K562 (cell line): ENCODE measurements around the gene LAPTM5. TPM values are rescaled to one million over a fixed set of nuclear protein-coding genes. Genes with fewer than 3 reads are reported as not detected.
A peak's percentile ranks its signal among the peaks of the same experiment; 100 is the strongest.

Source experiments
- ATF7 ChIP-seq: fragments of 450-650 bp; IDR thresholded peaks from 2 replicates; pipeline ENCODE4 v1.7.1; 2014; ENCODE audit warnings: mild to moderate bottlenecking, moderate library complexity
- DMBX1 ChIP-seq: fragments of 250-450 bp; sonication (Bioruptor Pico); IDR thresholded peaks from 2 replicates; pipeline ENCODE4 v1.8.0; 2022; ENCODE audit warnings: inconsistent platforms, mild to moderate bottlenecking, moderate library complexity, borderline replicate concordance
- ESRRB ChIP-seq: fragments of 250-450 bp; sonication (Bioruptor Pico); IDR thresholded peaks from 2 replicates; pipeline ENCODE4 v1.5.0; 2020; ENCODE audit warnings: mild to moderate bottlenecking, moderate library complexity, borderline replicate concordance
- HNRNPL ChIP-seq: fragments of 200-400 bp; formaldehyde crosslinking; IDR thresholded peaks from 2 replicates; pipeline ENCODE4 v1.6.1; 2017; ENCODE audit warnings: low read depth, mild to moderate bottlenecking, low read length
- HSF4 ChIP-seq: fragments of 250-450 bp; sonication (Bioruptor Pico); IDR thresholded peaks from 2 replicates; pipeline ENCODE4 v2.1.2; 2022; ENCODE audit warnings: mild to moderate bottlenecking, moderate library complexity, borderline replicate concordance
- KLF10 ChIP-seq: fragments of 250-450 bp; sonication (Bioruptor Pico); IDR thresholded peaks from 2 replicates; pipeline ENCODE4 v1.6.1; 2021; ENCODE audit warnings: matching md5 sums
- NFRKB ChIP-seq: fragments of 450-650 bp; IDR thresholded peaks from 2 replicates; pipeline ENCODE4 v1.6.1; 2016; ENCODE audit warnings: low read depth
- TCF7L2 ChIP-seq: fragments of 150-350 bp; IDR thresholded peaks from 2 replicates; pipeline ENCODE4 v1.6.1; 2016; ENCODE audit warnings: low read depth, mild to moderate bottlenecking, low read length, moderate library complexity
- U2AF2 ChIP-seq: fragments of 200-400 bp; formaldehyde crosslinking; optimal IDR thresholded peaks from 2 replicates; pipeline ENCODE3; 2017; ENCODE audit warnings: low read depth, mild to moderate bottlenecking, low read length
- YY1 ChIP-seq, 3 experiments: IDR thresholded peaks; 2 replicates each; pipeline ENCODE4 v1.6.1; 2011; ENCODE audit warnings: low read length in 2 of 3, mild to moderate bottlenecking in 2 of 3, moderate library complexity in 2 of 3, borderline replicate concordance in 1 of 3, control low read depth in 1 of 3, low read depth in 1 of 3; ENCODE audit not compliant: insufficient read depth in 3 of 3, insufficient replicate concordance in 2 of 3, control insufficient read depth in 1 of 3, insufficient read length in 1 of 3; ENCODE audit errors: extremely low read depth in 1 of 3
- ZFP36 ChIP-seq: fragments of 150-350 bp; IDR thresholded peaks from 2 replicates; pipeline ENCODE4 v1.6.1; 2018; ENCODE audit warnings: low read length, low read depth; ENCODE audit not compliant: partially characterized antibody
- ZNF224 ChIP-seq: sonication (generic); formaldehyde crosslinking; IDR thresholded peaks from 2 replicates; pipeline ENCODE4 v1.8.0; 2022; ENCODE audit warnings: mild to moderate bottlenecking, missing genetic modification reagents
- ZNF384 ChIP-seq: IDR thresholded peaks from 2 replicates; pipeline ENCODE4 v1.6.1; 2012; ENCODE audit warnings: low read depth, low read length, improper control_type of control experiment
- ZNF436 ChIP-seq: fragments of 250-450, 450-650 bp; sonication (Bioruptor Pico); formaldehyde crosslinking; IDR thresholded peaks from 2 replicates; pipeline ENCODE4 v1.7.0; 2020; ENCODE audit warnings: mild to moderate bottlenecking
- polyA plus RNA-seq, 8 experiments: library from polyadenylated mRNA; depleted of rRNA in 4 of 8; stranded (reverse) in 5 of 8; unstranded in 3 of 8; fragments of >200 nt; fragmentation: Nextera tagmentation in 2 of 8; fragmentation: Illumina TruSeq in 1 of 8; extraction: Ambion mirVana in 2 of 8; extraction: Trizol in 1 of 8; gene quantifications; 2 replicates each; pipeline versions ENCODE4 v1.2.1 to v1.2.3, GENCODE V29; 2011 to 2014; ENCODE audit warnings: inconsistent platforms in 1 of 8, missing spikeins in 1 of 8
- total RNA-seq, 7 experiments: library from RNA; depleted of rRNA in 6 of 7; stranded (reverse); fragments of >200 nt in 6 of 7; fragmentation: Illumina TruSeq in 2 of 7; extraction: Trizol in 2 of 7; gene quantifications; 2 replicates each; pipeline versions ENCODE4 v1.2.1 to v1.2.3, GENCODE V29; 2011 to 2021; ENCODE audit warnings: low replicate concordance in 1 of 7
- TF ChIP-seq, protein P1 (sequence below), 2 experiments: fragments of 450-650 bp in 1 of 2; IDR thresholded peaks; 2 replicates each; pipeline ENCODE4 v1.6.1; 2011 to 2017; ENCODE audit warnings: low read depth in 2 of 2, antibody characterized with exemption in 1 of 2, borderline replicate concordance in 1 of 2, low read length in 1 of 2, mild to moderate bottlenecking in 1 of 2, mixed read lengths in 1 of 2; ENCODE audit not compliant: control insufficient read depth in 1 of 2
- TF ChIP-seq, protein P2 (sequence below), 2 experiments: fragments of 450-650 bp in 1 of 2; sonication (generic) in 1 of 2; formaldehyde crosslinking; conservative IDR thresholded peaks; 2 replicates each; pipeline versions ENCODE4 v1.4.0 to v1.8.1; 2020 to 2022; ENCODE audit warnings: mild to moderate bottlenecking in 1 of 2, missing genetic modification reagents in 1 of 2
- TF ChIP-seq, protein P3 (sequence below): fragments of 250-450 bp; sonication (Bioruptor Pico); IDR thresholded peaks from 2 replicates; pipeline ENCODE4 v1.4.0; 2020; ENCODE audit warnings: borderline replicate concordance
- TF ChIP-seq, protein P4 (sequence below): IDR thresholded peaks from 3 replicates; pipeline ENCODE4 v1.6.1; 2011; ENCODE audit warnings: borderline replicate concordance, mild to moderate bottlenecking, moderate library complexity; ENCODE audit not compliant: insufficient read length; ENCODE audit errors: extremely low read depth

The LAPTM5 gene
- total and polyA plus RNA-seq, 9 of the 15 experiments (the other 6 are each of a cell fraction or from before 2014, with no cell fraction given), result 2.4 to 47.3 (median 20.3) TPM

DNA sequence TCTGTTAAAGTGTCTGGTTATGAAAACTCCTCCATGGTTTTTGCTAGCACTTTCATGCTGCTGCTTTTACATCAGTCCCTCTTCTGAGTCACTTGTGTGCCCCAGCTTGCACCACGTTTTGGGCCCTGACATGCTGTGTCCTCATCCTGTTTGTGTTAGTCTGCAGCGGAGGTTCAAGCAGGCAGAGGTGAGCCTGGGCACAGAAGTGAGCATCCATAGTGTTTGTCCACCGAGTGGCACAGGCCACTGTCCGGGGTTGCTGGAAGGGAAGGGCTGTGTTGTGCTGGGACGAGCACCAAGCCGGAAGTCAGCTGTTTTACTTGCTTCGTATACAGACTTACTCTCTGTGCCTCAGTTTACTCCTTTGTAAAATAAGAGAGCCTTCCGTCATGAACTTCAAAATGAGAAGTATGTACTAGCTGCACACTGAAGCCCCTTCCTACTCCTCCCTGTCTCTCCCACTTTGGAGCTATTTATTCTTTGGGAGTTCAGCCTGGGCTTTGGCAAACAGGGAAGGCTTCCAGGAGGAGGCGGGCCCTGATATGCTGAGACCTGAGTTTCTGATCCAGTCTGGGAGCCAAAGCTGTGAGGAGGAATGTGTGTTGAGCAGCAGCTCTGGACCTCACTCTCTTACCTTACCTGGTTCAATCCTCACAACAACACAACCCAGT, 10.7 kb upstream of the LAPTM5 start (continued):
- TF ChIP-seq ATF7 (no peak), DMBX1 (CRISPR knock-in tag) (peak; percentile 83), HNRNPL (no peak), U2AF2 (no peak), NFRKB (peak; percentile 94), HSF4 (CRISPR knock-in tag) (peak; percentile 71; the same call in 1 of the 2 replicates), KLF10 (CRISPR knock-in tag) (no peak), ZNF436 (CRISPR knock-in tag) (peak; percentile 95), ZNF384 (no peak), YY1 (IDR thresholded peaks at IDR 0.05; ENCODE audit: borderline replicate concordance in 1 of 3, control insufficient read depth in 1 of 3, extremely low read depth in 1 of 3, insufficient read depth in 3 of 3, insufficient read length in 1 of 3, insufficient replicate concordance in 2 of 3, low read depth in 1 of 3, low read length in 2 of 3) (no peak), ZNF224 (CRISPR knock-in tag) (no peak), ESRRB (CRISPR knock-in tag) (no peak), TCF7L2 (no peak), ZFP36 (peak; percentile 99)
- TF ChIP-seq, protein P1, sequence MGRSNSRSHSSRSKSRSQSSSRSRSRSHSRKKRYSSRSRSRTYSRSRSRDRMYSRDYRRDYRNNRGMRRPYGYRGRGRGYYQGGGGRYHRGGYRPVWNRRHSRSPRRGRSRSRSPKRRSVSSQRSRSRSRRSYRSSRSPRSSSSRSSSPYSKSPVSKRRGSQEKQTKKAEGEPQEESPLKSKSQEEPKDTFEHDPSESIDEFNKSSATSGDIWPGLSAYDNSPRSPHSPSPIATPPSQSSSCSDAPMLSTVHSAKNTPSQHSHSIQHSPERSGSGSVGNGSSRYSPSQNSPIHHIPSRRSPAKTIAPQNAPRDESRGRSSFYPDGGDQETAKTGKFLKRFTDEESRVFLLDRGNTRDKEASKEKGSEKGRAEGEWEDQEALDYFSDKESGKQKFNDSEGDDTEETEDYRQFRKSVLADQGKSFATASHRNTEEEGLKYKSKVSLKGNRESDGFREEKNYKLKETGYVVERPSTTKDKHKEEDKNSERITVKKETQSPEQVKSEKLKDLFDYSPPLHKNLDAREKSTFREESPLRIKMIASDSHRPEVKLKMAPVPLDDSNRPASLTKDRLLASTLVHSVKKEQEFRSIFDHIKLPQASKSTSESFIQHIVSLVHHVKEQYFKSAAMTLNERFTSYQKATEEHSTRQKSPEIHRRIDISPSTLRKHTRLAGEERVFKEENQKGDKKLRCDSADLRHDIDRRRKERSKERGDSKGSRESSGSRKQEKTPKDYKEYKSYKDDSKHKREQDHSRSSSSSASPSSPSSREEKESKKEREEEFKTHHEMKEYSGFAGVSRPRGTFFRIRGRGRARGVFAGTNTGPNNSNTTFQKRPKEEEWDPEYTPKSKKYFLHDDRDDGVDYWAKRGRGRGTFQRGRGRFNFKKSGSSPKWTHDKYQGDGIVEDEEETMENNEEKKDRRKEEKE (IDR thresholded peaks at IDR 0.05; ENCODE audit: borderline replicate concordance in 1 of 2, control insufficient read depth in 1 of 2, low read depth in 2 of 2, low read length in 1 of 2), result no peak
- TF ChIP-seq, protein P2, sequence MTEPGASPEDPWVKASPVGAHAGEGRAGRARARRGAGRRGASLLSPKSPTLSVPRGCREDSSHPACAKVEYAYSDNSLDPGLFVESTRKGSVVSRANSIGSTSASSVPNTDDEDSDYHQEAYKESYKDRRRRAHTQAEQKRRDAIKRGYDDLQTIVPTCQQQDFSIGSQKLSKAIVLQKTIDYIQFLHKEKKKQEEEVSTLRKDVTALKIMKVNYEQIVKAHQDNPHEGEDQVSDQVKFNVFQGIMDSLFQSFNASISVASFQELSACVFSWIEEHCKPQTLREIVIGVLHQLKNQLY (CRISPR knock-in tag; conservative IDR thresholded peaks at IDR 0.05), result no peak
- TF ChIP-seq, protein P3, sequence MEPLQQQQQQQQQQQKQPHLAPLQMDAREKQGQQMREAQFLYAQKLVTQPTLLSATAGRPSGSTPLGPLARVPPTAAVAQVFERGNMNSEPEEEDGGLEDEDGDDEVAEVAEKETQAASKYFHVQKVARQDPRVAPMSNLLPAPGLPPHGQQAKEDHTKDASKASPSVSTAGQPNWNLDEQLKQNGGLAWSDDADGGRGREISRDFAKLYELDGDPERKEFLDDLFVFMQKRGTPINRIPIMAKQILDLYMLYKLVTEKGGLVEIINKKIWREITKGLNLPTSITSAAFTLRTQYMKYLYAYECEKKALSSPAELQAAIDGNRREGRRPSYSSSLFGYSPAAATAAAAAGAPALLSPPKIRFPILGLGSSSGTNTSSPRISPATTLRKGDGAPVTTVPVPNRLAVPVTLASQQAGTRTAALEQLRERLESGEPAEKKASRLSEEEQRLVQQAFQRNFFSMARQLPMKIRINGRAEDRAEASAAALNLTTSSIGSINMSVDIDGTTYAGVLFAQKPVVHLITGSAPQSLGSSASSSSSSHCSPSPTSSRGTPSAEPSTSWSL (CRISPR knock-in tag), result no peak
- TF ChIP-seq, protein P4, sequence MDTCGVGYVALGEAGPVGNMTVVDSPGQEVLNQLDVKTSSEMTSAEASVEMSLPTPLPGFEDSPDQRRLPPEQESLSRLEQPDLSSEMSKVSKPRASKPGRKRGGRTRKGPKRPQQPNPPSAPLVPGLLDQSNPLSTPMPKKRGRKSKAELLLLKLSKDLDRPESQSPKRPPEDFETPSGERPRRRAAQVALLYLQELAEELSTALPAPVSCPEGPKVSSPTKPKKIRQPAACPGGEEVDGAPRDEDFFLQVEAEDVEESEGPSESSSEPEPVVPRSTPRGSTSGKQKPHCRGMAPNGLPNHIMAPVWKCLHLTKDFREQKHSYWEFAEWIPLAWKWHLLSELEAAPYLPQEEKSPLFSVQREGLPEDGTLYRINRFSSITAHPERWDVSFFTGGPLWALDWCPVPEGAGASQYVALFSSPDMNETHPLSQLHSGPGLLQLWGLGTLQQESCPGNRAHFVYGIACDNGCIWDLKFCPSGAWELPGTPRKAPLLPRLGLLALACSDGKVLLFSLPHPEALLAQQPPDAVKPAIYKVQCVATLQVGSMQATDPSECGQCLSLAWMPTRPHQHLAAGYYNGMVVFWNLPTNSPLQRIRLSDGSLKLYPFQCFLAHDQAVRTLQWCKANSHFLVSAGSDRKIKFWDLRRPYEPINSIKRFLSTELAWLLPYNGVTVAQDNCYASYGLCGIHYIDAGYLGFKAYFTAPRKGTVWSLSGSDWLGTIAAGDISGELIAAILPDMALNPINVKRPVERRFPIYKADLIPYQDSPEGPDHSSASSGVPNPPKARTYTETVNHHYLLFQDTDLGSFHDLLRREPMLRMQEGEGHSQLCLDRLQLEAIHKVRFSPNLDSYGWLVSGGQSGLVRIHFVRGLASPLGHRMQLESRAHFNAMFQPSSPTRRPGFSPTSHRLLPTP, result peak; percentile 15
